Measurements from ENCODE around the gene IMMP2L. TPM values are rescaled to one million over a fixed set of nuclear protein-coding genes. Genes with fewer than 3 reads are reported as not detected.

The IMMP2L gene
- total RNA-seq, 2 experiments from 2014 or later = 8.9 to 18.7 TPM

GRCh38 chr7:111026343-111026742 lies 535.9 kb downstream of the IMMP2L start:
- no peaks in the 10 kb centered on the region for H3K27me3 Mint-ChIP-seq
- H3K27ac ChIP-seq (ENCODE audit: low read depth in 1 of 2, low read length in 2 of 2) = no peak overlapping the region
- ATAC-seq (ENCODE audit: poor library complexity) = no peak
- H3K27me3 ChIP-seq (ENCODE audit: control insufficient read depth in 1 of 2, insufficient read depth in 2 of 2, low read length in 2 of 2) = no peaks in the 10 kb centered on the region
- no peak overlapping the region for H3K4me3 Mint-ChIP-seq
- peak overlapping the region; percentile 82 for H3K27ac Mint-ChIP-seq
- H3K4me1 ChIP-seq (ENCODE audit: insufficient read depth, low read length) = peaks cover 8% of the 10 kb centered on the region
- intact Hi-C loops (cut with DNase I, micrococcal nuclease) = loop anchor here (5.0 to 10.0 kb wide), 3 partner anchors 34 to 49 kb away; no protein-coding TSS in a partner anchor
- H3K36me3 Mint-ChIP-seq (ENCODE audit: low read depth) = peaks cover 11% of the 10 kb centered on the region
- H3K4me3 ChIP-seq (ENCODE audit: low read length) = no peak overlapping the region
- ChIA-PET POLR2A (interaction anchor here (1.5 to 7.8 kb wide), 2 partner anchors 56 to 71 kb away, joined by 3 to 63 read pairs; no protein-coding TSS in a partner anchor), CTCF (no interaction called here)
- no peak for DNase-seq
- no peak for TF ChIP-seq CTCF (IDR thresholded peaks at IDR 0.05)
- no peaks in the 10 kb centered on the region for H3K36me3 ChIP-seq (ENCODE audit: insufficient read depth, low read length)
- H3K9me3 Mint-ChIP-seq = peaks cover 6% of the 10 kb centered on the region
- H3K9me3 ChIP-seq (ENCODE audit: control insufficient read depth in 1 of 2, insufficient read depth in 1 of 2, low read length in 2 of 2) = no peaks in the 10 kb centered on the region
- H3K4me1 Mint-ChIP-seq (ENCODE audit: low read depth) = peaks cover 80% of the 10 kb centered on the region

GRCh38 chr7:111025006-111025405 lies 537.3 kb downstream of the IMMP2L start:
- H3K4me1 ChIP-seq (ENCODE audit: insufficient read depth, low read length) = peaks cover 14% of the 10 kb centered on the region
- ChIA-PET POLR2A (interaction anchor here (0.6 to 7.8 kb wide), 12 partner anchors 10 to 181 kb away, joined by 3 to 63 read pairs (median 4); no protein-coding TSS in a partner anchor), CTCF (no interaction called here)
- Mint-ChIP-seq H3K9me3 (peaks cover 9% of the 10 kb centered on the region), H3K36me3 (ENCODE audit: low read depth) (peaks cover 14% of the 10 kb centered on the region), H3K27ac (peak overlapping the region; percentile 82), H3K4me3 (peak overlapping the region; percentile 36), H3K27me3 (no peaks in the 10 kb centered on the region), H3K4me1 (ENCODE audit: low read depth) (peaks cover 88% of the 10 kb centered on the region)
- H3K9me3 ChIP-seq (ENCODE audit: control insufficient read depth in 1 of 2, insufficient read depth in 1 of 2, low read length in 2 of 2) = no peaks in the 10 kb centered on the region
- no peak overlapping the region for H3K4me3 ChIP-seq (ENCODE audit: low read length)
- ATAC-seq (ENCODE audit: poor library complexity) = peak; percentile 95
- intact Hi-C loops (cut with DNase I, micrococcal nuclease) = loop anchor here (1.0 to 10.0 kb wide), 6 partner anchors 10 to 58 kb away; no protein-coding TSS in a partner anchor
- DNase-seq = peak in 9 of 14 experiments; percentile 11 to 73 (median 48)
- H3K27ac ChIP-seq (ENCODE audit: low read depth in 1 of 2, low read length in 2 of 2) = peak overlapping the region in 1 of 2 donors; percentile 30
- no peak for TF ChIP-seq CTCF (IDR thresholded peaks at IDR 0.05)
- no peaks in the 10 kb centered on the region for H3K27me3 ChIP-seq (ENCODE audit: control insufficient read depth in 1 of 2, insufficient read depth in 2 of 2, low read length in 2 of 2)
- no peaks in the 10 kb centered on the region for H3K36me3 ChIP-seq (ENCODE audit: insufficient read depth, low read length)

GRCh38 chr7:111018960-111019736 lies 543.1 kb downstream of the IMMP2L start:
- Histone ChIP-seq H3K9me3 (ENCODE audit: control insufficient read depth in 1 of 2, insufficient read depth in 1 of 2, low read length in 2 of 2) (no peaks in the 10 kb centered on the region), H3K4me3 (ENCODE audit: low read length) (no peak overlapping the region), H3K27me3 (ENCODE audit: control insufficient read depth in 1 of 2, insufficient read depth in 2 of 2, low read length in 2 of 2) (no peaks in the 10 kb centered on the region), H3K36me3 (ENCODE audit: insufficient read depth, low read length) (no peaks in the 10 kb centered on the region), H3K4me1 (ENCODE audit: insufficient read depth, low read length) (peaks cover 15% of the 10 kb centered on the region), H3K27ac (ENCODE audit: low read depth in 1 of 2, low read length in 2 of 2) (peak overlapping the region in 1 of 2 donors; percentile 13)
- intact Hi-C loops (cut with DNase I, micrococcal nuclease) = no loop called here
- ATAC-seq (ENCODE audit: poor library complexity) (peak; percentile 67), DNase-seq (peak in 2 of 14 experiments; percentile 6 to 53)
- no peak for TF ChIP-seq CTCF (IDR thresholded peaks at IDR 0.05)
- ChIA-PET CTCF (no interaction called here), POLR2A (interaction anchor here (1.2 to 1.9 kb wide), 3 partner anchors 9 to 64 kb away, joined by 4 to 10 read pairs (median 9); no protein-coding TSS in a partner anchor)
- Mint-ChIP-seq H3K4me3 (peak overlapping the region; percentile 14), H3K36me3 (ENCODE audit: low read depth) (peaks cover 9% of the 10 kb centered on the region), H3K4me1 (ENCODE audit: low read depth) (peaks cover 82% of the 10 kb centered on the region), H3K27ac (peak overlapping the region; percentile 72), H3K27me3 (no peaks in the 10 kb centered on the region), H3K9me3 (peaks cover 9% of the 10 kb centered on the region)
